ENCODE measurements around the gene TAS2R16. TPM values are rescaled to one million over a fixed set of nuclear protein-coding genes. Genes with fewer than 3 reads are reported as not detected.

The TAS2R16 gene
- total RNA-seq, 4 donors from 2014 or later, result not detected

GRCh38 chr7:123022576-123022975, 27.1 kb upstream of the TAS2R16 start:
- no peak for DNase-seq
- TF ChIP-seq CTCF (IDR thresholded peaks at IDR 0.05), result no peak
- no peak for TF ChIP-seq POLR2A (IDR thresholded peaks at IDR 0.05)
- intact Hi-C loops (cut with DNase I), result no loop called here
- 31 to 53% methylated on average over 1 of the region's 1 CpG for WGBS, 2 donors
- H3K36me3 ChIP-seq, result no peaks in the 10 kb centered on the region
- no peaks in the 10 kb centered on the region for H3K4me1 ChIP-seq
- H3K9me3 ChIP-seq, result peaks cover 0 to 7% (median 0%) of the 10 kb centered on the region in 3 donors
- no peak overlapping the region for H3K4me3 ChIP-seq
- H3K27me3 ChIP-seq, result no peaks in the 10 kb centered on the region
- H3K27ac ChIP-seq, result no peak overlapping the region

DNA sequence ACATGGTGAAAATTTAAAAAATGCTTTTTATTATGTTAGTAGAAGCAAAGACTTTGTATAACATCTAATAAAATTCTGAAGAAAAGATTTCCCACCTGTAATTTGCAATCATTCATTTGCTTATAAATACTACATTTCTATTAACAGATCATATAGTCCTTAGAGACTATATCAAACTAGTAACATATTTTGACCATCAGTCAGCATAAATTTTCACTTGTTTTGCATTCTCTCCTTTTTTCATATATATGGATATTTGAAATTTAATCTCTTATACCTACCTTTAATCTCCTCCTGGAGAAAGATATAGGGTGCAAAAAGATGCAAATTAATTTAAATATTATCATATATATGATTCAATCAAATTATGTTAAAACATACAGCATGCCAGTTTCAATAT, 16.9 kb upstream of the TAS2R16 start:
- intact Hi-C loops (cut with DNase I), result no loop called here
- TF ChIP-seq POLR2A (IDR thresholded peaks at IDR 0.05) (no peak), CTCF (IDR thresholded peaks at IDR 0.05) (no peak)
- no peaks in the 10 kb centered on the region for H3K36me3 ChIP-seq

DNA sequence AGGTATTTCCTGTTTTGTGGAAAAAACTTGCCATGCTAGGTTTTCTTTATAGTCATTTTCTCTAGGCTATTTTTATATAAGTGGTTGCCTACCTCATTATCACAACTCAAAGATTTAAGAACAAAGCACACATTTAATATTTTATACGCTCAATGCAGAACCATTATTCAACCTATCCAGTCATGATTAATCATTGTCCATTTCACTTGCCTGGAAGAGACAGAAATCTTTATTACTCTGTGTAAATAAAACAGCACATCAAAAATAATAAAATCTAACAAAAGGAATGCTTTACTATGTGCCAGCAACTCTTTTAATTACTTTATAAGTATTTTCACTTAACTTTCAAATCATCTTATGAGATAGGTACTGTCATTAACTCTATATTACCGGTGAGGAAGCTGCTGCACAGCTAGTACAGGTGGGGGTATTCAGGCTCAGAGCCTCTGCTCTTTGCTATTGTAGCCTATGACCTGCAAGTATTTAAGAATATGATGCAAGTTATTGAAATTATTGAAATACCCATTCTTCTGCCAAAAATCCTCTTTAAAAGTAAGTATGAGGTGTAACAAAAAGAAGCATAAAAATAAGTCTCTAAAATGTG, 16.4 kb upstream of the TAS2R16 start:
- no peak overlapping the region for H3K27ac ChIP-seq
- H3K36me3 ChIP-seq, result no peaks in the 10 kb centered on the region
- no peaks in the 10 kb centered on the region for H3K4me1 ChIP-seq
- DNase-seq, result no peak
- H3K4me3 ChIP-seq, result no peak overlapping the region
- WGBS, 2 donors, result 51 to 64% methylated on average over 2 of the region's 2 CpGs
- intact Hi-C loops (cut with DNase I), result no loop called here
- H3K27me3 ChIP-seq, result no peaks in the 10 kb centered on the region
- TF ChIP-seq POLR2A (IDR thresholded peaks at IDR 0.05) (no peak), CTCF (IDR thresholded peaks at IDR 0.05) (no peak)
- H3K9me3 ChIP-seq, result no peaks in the 10 kb centered on the region

More for the DNA sequence above, 16.9 kb upstream of the TAS2R16 start:
- Histone ChIP-seq H3K27ac (no peak overlapping the region), H3K9me3 (no peaks in the 10 kb centered on the region), H3K27me3 (no peaks in the 10 kb centered on the region), H3K4me1 (no peaks in the 10 kb centered on the region), H3K4me3 (no peak overlapping the region)
- DNase-seq, result no peak

- intact Hi-C loops (cut with DNase I), result no loop called here
- WGBS, 2 donors, result 77 to 100% methylated on average over 1 of the region's 1 CpG
- TF ChIP-seq CTCF (IDR thresholded peaks at IDR 0.05) (no peak), POLR2A (IDR thresholded peaks at IDR 0.05) (no peak)
- DNase-seq, result no peak
- H3K27ac ChIP-seq, result no peak overlapping the region
- no peaks in the 10 kb centered on the region for H3K27me3 ChIP-seq
- no peaks in the 10 kb centered on the region for H3K4me1 ChIP-seq
- H3K9me3 ChIP-seq, result no peaks in the 10 kb centered on the region
- no peaks in the 10 kb centered on the region for H3K36me3 ChIP-seq
- no peak overlapping the region for H3K4me3 ChIP-seq
Measured at GRCh38 chr7:123004931-123005330, 9.4 kb upstream of the TAS2R16 start.

DNA sequence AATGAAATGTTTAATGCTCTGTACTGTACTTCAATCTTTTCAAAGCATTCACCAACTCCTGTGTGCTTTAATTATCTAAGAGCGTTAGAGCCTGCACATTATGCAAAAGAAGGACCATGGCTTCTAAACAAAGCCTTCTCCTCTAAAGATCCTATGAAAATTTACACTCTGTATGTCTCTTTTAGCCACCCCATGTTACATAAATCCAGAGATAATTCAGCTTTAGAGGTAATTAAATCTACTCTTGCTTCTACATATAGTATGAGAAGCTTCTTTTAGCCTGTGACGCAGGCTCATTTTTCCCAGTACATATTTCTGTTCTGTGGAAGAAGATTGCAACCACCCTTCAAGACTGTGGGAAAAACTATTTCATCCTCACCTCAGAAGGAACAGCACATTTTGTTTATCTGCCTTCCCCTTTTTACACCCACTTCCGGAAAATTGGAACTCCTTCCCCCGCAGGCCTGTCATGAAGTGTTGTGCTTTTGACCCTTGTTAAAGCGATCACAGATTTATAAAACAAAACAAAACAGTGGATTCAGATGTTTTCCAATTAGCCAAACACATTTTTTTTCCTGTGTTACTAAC, 8.1 kb upstream of the TAS2R16 start:
- Histone ChIP-seq H3K9me3 (no peaks in the 10 kb centered on the region), H3K27me3 (no peaks in the 10 kb centered on the region), H3K36me3 (no peaks in the 10 kb centered on the region), H3K27ac (no peak overlapping the region), H3K4me1 (no peaks in the 10 kb centered on the region), H3K4me3 (no peak overlapping the region)
- DNase-seq, result no peak
- intact Hi-C loops (cut with DNase I), result no loop called here
- TF ChIP-seq POLR2A (IDR thresholded peaks at IDR 0.05) (no peak), CTCF (IDR thresholded peaks at IDR 0.05) (no peak)
- WGBS, 2 donors, result 53 to 64% methylated on average over 5 of the region's 5 CpGs
